ENCODE data around the gene HNRNPLL.
"Not testable (repeated sequence)": the region's sequence is repeated elsewhere in the genome, so short reads cannot be mapped to it uniquely, and the experiment has no call there.

HNRNPLL gene

DNA sequence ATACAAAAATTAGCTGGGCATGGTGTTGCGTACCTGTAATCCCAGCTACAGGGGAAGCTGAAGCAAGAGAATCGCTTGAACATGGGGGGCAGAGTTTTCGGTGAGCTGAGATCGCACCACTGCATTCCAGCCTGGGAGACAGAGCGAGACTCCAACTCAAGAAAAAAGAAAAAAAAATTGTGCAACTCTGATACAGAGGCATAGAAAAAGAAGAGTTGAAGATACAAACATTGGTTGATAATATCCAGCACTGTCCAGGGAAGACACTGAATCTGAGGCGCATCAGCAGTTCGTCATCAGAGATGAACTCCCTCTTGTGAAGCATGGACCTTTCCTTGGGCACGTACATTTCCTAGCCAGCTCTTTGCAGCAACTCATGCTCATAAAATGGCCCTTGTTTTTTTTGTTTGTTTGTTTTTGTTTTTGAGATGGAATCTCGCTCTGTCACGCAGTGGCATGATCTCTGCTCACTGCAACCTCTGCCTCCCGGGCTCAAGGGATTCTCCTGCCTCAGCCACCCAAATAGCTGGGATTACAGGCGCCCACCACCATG, 46.5 kb upstream of the HNRNPLL start:
- TF ChIP-seq CREB5 (CRISPR knock-in tag; IDR thresholded peaks at IDR 0.05; ENCODE audit: low read depth) = no peak
- TF ChIP-seq, protein P1, sequence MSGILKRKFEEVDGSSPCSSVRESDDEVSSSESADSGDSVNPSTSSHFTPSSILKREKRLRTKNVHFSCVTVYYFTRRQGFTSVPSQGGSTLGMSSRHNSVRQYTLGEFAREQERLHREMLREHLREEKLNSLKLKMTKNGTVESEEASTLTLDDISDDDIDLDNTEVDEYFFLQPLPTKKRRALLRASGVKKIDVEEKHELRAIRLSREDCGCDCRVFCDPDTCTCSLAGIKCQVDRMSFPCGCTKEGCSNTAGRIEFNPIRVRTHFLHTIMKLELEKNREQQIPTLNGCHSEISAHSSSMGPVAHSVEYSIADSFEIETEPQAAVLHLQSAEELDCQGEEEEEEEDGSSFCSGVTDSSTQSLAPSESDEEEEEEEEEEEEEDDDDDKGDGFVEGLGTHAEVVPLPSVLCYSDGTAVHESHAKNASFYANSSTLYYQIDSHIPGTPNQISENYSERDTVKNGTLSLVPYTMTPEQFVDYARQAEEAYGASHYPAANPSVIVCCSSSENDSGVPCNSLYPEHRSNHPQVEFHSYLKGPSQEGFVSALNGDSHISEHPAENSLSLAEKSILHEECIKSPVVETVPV (CRISPR knock-in tag; IDR thresholded peaks at IDR 0.05) = no peak
- TF ChIP-seq RARB (CRISPR knock-in tag; IDR thresholded peaks at IDR 0.05) = no peak
- TF ChIP-seq ARNTL (CRISPR knock-in tag; IDR thresholded peaks at IDR 0.05; ENCODE audit: borderline replicate concordance, low read depth) = no peak
- no peak for TF ChIP-seq GLIS3 (CRISPR knock-in tag; IDR thresholded peaks at IDR 0.05)
- TF ChIP-seq ZNF70 (CRISPR knock-in tag; IDR thresholded peaks at IDR 0.05) = no peak
- no peak for TF ChIP-seq ZFP30 (CRISPR knock-in tag; IDR thresholded peaks at IDR 0.05)
- TF ChIP-seq ESRRG (CRISPR knock-in tag; IDR thresholded peaks at IDR 0.05) = no peak
- TF ChIP-seq TSHZ2 (CRISPR knock-in tag; IDR thresholded peaks at IDR 0.05) = no peak
- TF ChIP-seq ZFP3 (CRISPR knock-in tag; IDR thresholded peaks at IDR 0.05) = no peak
- no peak for TF ChIP-seq OSR1 (CRISPR knock-in tag; IDR thresholded peaks at IDR 0.05)
- ATAC-seq = no peak

DNA sequence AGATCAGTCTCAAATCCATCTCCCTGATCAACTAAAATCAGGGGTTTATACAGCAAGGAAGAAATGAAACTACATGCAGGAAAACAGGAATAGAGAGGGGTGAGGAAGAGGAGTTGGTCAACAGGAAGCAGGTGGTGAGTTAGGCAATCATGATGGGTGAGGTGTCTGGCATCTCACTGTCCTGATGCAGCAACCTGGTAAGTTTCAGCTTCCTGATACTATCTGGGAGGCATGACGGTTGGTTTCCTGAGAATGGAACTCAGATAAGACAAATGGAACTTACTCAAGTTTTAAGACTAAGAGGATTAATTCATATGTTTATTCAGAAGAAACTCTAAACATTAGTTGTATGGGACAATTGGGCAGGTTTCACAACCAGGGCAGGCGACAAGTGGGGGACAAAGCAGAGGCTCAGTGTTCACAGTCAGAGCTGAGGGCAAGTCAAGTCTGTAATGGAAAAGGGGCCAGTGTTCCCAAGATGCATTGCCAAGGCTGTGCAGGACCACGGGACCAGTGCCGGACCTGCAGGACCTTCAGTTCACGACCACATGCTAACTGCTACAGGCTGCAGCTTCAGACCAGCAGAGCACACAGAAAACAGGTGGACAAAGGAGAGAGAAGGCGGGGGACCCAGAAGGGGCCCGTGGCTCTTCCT, 45.5 kb upstream of the HNRNPLL start:
- no peak for ATAC-seq
- TF ChIP-seq, protein P2, sequence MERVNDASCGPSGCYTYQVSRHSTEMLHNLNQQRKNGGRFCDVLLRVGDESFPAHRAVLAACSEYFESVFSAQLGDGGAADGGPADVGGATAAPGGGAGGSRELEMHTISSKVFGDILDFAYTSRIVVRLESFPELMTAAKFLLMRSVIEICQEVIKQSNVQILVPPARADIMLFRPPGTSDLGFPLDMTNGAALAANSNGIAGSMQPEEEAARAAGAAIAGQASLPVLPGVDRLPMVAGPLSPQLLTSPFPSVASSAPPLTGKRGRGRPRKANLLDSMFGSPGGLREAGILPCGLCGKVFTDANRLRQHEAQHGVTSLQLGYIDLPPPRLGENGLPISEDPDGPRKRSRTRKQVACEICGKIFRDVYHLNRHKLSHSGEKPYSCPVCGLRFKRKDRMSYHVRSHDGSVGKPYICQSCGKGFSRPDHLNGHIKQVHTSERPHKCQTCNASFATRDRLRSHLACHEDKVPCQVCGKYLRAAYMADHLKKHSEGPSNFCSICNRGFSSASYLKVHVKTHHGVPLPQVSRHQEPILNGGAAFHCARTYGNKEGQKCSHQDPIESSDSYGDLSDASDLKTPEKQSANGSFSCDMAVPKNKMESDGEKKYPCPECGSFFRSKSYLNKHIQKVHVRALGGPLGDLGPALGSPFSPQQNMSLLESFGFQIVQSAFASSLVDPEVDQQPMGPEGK (CRISPR knock-in tag; IDR thresholded peaks at IDR 0.05; ENCODE audit: borderline replicate concordance) = no peak
- TF ChIP-seq TSHZ2 (CRISPR knock-in tag; IDR thresholded peaks at IDR 0.05) (no peak), ZNF70 (CRISPR knock-in tag; IDR thresholded peaks at IDR 0.05) (no peak), ZFP3 (CRISPR knock-in tag; IDR thresholded peaks at IDR 0.05) (no peak), TCF4 (CRISPR knock-in tag; IDR thresholded peaks at IDR 0.05; ENCODE audit: borderline replicate concordance) (no peak), CSDC2 (CRISPR knock-in tag; IDR thresholded peaks at IDR 0.05) (no peak), CREB5 (CRISPR knock-in tag; IDR thresholded peaks at IDR 0.05; ENCODE audit: low read depth) (no peak), GLIS3 (CRISPR knock-in tag; IDR thresholded peaks at IDR 0.05) (no peak), ARNTL (CRISPR knock-in tag; IDR thresholded peaks at IDR 0.05; ENCODE audit: borderline replicate concordance, low read depth) (no peak), RARB (CRISPR knock-in tag; IDR thresholded peaks at IDR 0.05) (no peak), BACH2 (CRISPR knock-in tag; IDR thresholded peaks at IDR 0.05; ENCODE audit: borderline replicate concordance) (no peak), ZC3H10 (CRISPR knock-in tag; IDR thresholded peaks at IDR 0.05) (no peak), TOX (CRISPR knock-in tag; IDR thresholded peaks at IDR 0.05; ENCODE audit: borderline replicate concordance) (no peak), ZNF565 (CRISPR knock-in tag; conservative IDR thresholded peaks at IDR 0.05; ENCODE audit: low read depth) (no peak), ZFP30 (CRISPR knock-in tag; IDR thresholded peaks at IDR 0.05) (no peak)
- TF ChIP-seq, protein P1 (CRISPR knock-in tag; IDR thresholded peaks at IDR 0.05) = no peak
- TF ChIP-seq, protein P3, sequence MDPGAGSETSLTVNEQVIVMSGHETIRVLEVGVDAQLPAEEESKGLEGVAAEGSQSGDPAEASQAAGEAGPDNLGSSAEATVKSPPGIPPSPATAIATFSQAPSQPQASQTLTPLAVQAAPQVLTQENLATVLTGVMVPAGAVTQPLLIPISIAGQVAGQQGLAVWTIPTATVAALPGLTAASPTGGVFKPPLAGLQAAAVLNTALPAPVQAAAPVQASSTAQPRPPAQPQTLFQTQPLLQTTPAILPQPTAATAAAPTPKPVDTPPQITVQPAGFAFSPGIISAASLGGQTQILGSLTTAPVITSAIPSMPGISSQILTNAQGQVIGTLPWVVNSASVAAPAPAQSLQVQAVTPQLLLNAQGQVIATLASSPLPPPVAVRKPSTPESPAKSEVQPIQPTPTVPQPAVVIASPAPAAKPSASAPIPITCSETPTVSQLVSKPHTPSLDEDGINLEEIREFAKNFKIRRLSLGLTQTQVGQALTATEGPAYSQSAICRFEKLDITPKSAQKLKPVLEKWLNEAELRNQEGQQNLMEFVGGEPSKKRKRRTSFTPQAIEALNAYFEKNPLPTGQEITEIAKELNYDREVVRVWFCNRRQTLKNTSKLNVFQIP (CRISPR knock-in tag; IDR thresholded peaks at IDR 0.05; ENCODE audit: borderline replicate concordance, low read depth) = no peak

GRCh38 chr2:38643683-38644511, 41.2 kb upstream of the HNRNPLL start:
- ATAC-seq = not testable (repeated sequence)
